CD4-positive, alpha-beta T cell treated with Interferon alpha-2 for 1 hour (primary cell): ENCODE measurements around the gene PIK3R2.
"Not testable (repeated sequence)": the region's sequence is repeated elsewhere in the genome, so short reads cannot be mapped to it uniquely, and the experiment has no call there.

ENCODE experiments used
- DNase-seq, 2 donors: peaks; one replicate each; pipeline ENCODE4 v3.0.0-alpha.2; 2020 to 2022

PIK3R2 gene

DNA sequence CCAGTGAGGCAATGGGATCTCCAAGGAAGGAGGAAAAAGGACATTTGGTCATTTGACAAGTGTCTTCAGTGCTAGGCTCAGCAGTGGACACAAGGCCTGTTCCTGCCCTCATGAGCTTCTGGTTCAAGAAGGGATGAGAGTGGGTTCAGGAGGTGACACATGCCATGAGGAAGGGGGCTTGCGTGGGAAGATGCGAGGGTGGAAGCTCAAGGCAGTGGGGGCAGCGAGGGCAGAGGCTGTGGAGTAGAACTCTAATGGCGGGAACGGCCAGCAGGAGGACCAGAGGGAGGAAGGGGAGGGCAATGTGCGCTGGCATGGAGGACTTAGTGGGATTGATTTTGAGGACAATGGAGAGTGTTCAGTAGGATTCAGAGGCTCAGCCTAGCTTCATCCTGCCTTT lies 3.3 kb downstream of the PIK3R2 start:
- no peak for DNase-seq

DNA sequence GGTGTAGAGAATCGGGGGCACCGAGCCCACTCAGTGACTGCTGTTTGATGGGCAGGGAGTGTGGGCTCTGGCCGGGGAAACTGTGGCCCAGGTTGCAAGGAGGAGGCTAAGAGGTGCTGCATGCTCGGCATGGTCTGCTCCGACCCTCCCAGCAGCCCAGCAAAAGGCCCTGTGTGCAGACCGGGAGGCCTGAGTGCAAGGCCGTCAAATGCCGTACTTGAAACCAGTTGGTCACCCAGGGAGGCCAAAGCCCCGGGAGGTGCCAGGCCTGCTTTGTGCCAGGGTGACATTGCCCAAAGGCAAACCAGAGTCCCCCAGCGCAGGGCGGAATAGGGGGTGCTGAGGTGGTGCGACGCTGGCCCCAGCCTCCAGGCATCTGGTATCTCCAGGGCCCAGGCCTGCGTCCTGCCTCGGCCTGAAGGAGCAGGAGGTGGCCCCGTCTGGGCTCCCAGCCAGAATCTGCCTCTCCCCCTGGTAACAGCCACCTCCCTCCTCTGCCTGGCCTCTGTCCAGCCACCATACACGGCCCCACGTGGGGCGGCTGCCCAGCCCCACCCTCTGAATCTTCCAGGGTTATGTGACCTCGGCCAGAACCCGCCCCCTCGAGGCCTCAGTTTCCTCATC lies 4.0 kb downstream of the PIK3R2 start:
- no peak for DNase-seq

DNA sequence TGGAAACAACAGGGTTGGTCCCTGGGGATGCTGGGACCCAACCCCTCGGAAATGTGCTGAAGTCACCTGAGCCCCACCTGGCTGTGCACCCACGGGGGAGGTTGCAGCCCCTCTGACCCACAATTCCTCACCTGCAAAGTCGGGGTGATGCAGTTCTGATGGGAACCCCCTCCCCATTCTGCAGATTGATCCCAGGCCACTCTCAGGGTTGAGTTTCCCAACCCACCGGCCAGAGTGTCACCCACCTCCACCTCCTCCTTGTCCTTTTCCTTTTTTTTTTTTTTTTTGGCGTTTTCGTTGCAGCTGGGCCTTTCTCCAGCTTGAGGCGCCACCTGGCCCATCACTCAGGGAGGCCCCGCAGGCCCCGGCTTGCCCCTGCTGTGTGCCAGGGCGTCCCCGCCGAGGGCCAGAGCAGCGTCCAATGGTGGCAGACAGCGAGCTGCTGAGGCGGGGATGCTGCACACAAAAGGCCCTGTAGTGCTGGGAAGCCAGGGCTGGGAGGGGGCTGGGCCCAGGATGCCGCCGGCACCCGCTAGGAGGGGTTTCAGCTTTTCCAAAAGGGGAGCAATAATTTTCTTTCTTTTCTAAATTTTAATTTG lies 4.6 kb downstream of the PIK3R2 start:
- DNase-seq = no peak

DNA sequence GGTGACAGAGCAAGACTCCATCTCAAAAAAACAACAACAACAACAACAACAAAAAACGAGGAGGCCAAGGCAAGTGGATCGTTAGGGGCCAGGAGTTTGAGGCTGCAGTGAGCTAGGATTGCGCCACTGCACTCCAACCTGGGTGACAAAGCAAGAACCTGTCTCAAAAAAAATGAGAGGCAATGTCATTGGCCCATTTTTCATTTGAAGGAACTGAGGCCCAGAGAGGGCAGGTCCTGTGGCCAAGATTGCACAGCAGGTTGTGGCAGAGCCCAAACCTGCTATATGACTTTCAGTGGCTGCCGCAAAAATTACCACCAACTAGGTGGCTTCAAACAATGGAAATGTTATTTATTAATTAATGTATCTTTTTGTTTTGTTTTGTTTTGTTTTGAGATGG lies 5.5 kb downstream of the PIK3R2 start:
- no peak for DNase-seq

DNA sequence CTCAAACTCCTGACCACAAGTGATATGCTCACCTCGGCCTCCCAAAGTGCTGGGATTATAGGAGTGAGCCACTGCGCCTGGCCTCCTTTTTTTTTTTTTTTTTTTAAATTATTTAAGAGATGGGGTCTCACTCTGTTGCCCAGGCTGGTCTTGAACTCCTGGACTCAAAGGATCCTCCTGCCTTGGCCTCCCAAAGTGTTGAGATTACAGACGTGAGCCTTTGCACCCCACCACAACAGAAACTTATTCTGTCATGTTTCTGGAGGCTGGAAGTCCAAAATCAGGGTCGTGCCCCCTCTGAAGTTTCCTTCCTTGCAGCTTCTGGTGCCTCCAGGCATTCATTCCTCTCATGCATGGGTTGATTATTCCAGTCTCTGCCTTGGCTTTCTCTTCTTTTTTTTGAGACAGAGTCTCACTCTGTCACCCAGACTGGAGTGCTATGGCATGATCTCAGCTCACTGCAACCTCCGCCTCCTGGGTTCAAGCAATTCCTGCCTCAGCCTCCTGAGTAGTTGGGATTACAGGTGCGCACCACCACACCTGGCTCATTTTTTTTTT lies 6.2 kb downstream of the PIK3R2 start:
- not testable (repeated sequence) for DNase-seq

DNA sequence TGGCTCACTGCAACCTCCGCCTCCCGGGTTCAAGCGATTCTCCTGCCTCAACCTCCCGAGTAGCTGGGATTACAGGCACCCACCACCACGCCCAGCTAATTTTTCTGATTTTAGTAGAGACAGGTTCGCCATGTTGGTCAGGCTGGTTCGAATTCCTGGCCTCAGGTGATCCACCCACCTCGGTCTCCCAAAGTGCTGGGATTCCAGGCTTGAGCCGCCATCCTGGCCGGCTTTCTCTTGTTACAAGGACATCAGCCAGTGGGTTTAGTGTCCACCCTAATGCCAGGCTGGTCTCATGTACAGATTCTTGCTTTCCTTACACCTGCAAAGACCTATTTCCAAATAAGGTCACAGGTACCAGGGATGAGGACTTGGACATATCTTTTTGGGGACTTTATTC lies 6.8 kb downstream of the PIK3R2 start:
- DNase-seq = no peak

DNA sequence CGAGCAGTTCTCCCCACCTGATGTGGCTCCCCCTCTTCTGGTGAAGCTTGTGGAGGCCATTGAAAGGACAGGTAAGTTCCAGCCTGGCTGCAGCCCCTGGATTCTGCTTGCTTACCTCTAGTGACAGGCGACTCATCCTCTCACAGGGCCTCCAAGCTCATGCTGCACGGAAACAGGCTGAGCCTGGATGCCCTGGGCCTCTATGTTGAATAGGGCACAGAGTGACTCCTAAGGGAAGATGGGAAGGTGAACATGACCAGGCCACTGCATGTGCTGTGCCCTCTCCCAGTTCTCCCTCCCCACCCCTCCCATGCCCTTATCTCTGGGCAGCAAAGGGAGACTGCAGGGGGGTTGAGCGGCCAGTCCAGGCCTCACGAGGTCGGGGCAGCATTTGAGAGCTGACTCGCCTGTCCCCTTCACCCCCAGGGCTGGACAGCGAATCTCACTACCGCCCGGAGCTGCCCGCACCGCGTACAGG lies 7.6 kb downstream of the PIK3R2 start:
- DNase-seq = no peak

DNA sequence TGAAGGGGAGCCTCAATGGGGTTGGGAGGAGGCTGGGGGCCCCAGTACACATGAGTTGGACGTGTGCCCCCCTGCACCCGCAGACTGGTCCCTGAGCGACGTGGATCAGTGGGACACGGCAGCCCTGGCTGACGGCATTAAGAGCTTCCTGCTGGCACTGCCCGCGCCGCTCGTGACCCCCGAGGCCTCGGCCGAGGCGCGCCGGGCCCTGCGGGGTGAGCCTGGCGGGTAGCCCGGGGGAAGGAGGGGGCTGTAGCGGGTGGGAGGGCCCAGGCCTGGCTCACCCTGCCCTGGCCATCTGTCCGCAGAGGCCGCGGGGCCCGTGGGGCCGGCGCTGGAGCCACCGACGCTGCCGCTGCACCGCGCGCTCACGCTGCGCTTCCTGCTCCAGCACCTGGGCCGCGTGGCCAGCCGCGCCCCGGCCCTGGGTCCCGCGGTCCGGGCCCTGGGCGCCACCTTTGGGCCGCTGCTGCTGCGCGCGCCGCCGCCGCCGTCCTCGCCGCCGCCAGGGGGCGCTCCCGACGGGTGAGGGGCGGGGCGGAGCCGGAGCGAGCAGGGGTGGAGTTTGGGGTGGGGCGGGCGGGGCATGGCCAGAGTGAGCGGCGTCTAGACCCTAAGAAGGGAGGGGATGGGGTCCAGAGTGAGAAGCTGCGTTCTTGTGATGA lies 8.1 kb downstream of the PIK3R2 start:
- peak; percentile 74 to 88 for DNase-seq

DNA sequence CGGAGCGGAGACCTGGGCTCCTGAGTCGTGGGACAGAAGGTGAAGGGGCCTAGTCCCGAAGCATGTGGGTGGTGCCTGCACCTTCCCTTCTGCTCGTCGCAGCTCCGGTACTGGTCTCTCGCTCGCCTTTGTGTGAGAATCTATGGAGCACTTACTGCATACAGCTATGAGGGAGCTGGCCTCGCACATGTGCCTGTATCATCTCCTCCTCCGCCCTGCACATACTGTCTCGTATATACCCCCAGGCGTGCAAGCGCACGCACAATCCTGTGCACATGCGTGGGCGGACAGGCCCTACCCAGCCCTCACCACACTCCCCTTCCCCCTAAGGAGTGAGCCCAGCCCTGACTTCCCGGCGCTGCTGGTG lies 8.7 kb downstream of the PIK3R2 start:
- no peak for DNase-seq

DNA sequence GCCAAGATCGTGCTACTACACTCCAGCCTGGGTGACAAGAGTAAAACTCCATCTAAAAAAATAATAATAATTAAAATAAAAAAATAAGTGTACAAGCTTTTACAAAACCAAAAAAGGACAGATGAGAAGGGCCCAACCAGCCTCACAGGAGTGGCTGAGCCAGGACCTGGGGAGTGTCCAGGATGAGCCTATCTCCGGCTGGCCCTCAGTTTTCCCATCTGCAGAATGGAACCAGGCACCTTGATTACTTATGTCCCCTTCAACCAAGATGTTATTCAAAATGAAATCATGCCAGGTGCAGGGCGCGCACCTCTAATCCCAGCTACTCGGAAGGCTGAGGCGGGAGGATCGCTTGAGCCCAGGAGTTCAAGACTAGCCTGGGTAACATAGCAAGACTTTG lies 11.1 kb downstream of the PIK3R2 start:
- no peak for DNase-seq

DNA sequence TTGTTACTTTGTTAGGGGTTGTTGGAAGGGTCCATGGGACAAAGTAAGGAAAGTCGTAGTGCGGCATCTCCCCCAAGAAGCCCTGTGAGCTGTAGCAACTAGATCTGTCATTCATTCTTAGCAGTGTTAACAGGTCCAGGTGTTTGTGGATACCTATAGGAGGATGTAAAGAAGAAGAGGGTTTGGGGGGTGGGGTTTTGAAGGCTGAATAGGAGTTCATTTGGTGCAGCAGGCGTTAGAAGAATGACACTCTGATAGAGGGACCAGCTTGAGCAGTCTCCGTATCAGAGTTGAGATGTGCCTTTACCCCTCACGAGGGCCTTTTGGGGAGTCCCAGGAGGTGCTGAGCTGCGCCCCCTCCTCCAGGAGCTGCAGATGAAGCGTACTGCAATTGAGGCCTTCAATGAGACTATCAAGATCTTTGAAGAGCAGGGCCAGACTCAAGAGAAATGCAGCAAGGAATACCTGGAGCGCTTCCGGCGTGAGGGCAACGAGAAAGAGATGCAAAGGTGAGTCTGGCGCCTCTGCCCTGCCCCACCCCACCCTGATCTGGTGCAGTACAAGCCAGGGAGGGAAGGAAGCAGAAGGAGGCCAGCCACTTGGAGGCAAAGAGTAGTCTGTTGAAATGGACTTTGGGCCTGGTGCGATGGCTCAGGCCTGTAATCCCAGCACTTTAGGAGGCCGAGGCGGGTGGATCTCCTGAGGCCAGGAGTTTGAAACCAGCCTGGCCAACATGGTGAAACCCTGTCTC lies 13.0 kb downstream of the PIK3R2 start:
- DNase-seq = no peak

DNA sequence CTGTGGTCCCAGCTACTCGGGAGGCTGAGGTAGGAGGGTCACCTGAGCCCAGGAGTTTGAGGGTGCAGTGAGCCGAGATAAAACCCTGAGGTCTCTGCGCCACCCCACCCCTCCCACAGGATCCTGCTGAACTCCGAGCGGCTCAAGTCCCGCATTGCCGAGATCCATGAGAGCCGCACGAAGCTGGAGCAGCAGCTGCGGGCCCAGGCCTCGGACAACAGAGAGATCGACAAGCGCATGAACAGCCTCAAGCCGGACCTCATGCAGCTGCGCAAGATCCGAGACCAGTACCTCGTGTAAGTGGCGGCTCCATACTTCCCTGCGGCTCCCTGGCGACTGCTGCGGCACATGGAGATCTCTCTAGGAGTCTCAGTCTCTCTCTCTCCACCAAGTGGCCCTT lies 14.0 kb downstream of the PIK3R2 start:
- DNase-seq = no peak

DNA sequence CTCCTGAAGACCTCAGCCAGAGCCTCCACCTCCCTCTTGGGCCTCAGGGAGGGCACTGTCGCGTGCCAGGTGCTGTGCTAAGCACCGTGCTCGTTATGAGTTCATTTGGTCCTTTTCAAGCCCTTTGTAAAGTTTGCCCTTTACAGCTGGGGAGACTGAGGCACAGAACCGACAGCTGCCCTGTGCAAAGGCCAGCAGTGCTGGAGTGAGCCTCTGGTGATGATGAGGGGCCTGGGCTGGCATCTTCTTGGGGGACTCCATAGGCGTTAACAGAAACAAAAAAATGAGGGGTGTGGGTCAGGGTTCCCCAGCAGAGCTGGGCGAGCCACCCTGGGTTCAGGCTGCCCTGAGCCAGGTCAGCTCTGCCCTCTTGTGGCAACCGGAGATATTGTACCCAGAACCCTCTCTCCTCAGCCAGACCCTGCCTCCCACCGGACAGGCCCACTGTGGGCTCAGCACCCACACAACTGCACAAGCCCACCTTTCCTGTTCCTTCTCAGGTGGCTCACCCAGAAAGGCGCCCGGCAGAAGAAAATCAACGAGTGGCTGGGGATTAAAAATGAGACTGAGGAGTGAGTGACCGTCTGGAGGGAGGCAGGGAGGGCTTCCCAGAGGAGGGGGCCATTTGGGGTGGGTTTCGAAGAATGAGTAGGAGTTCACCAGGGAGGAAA lies 15.1 kb downstream of the PIK3R2 start:
- peak; percentile 68 to 72 for DNase-seq

DNA sequence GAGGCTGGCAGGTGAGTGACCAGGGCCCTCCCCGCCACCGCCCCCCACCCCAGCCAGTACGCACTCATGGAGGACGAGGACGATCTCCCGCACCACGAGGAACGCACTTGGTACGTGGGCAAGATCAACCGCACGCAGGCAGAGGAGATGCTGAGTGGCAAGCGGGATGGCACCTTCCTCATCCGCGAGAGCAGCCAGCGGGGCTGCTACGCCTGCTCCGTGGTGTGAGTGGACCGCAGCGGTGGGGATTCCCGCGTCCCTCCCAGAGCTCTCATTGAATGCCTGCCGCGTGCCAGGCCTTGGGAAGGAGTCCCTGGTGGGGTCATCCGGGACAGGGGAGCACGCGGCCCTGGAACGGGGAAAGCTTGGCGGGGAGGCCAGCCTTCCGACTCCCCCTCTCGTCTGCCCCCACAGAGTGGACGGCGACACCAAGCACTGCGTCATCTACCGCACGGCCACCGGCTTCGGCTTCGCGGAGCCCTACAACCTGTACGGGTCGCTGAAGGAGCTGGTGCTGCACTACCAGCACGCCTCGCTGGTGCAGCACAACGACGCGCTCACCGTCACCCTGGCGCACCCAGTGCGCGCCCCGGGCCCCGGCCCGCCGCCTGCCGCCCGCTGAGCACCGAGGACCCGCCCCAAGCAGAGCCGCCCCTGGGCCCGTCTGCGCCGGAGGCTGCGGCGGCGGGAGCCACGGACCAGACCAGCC lies 15.9 kb downstream of the PIK3R2 start:
- no peak for DNase-seq

DNA sequence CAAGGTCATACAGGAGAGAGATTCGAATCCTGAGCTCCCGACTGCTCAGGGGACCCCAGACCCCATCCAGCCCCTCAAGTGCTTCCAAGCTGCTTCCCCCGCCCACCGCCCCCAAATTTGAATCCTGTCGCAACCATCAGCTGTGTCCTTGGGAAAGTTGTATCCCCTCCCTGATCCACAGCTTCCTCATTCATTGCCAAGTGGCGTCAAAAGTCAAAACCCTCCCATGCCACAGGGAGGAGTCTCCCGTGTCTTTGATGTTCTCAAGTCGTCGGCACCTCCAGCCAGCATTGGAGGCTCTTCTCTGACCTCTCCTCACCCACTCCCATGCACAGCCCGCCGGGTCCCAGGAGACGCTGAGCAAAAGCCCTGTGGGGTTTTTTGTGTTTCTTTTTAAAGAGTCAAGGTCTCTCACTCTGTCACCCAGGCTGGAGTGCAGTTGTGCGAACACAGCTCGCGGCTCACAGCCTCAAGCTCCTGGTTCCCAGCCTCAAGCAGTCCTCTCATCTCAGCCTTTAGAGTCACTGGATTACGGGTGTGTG lies 17.8 kb downstream of the PIK3R2 start:
- peak in 1 of 2 donors; percentile 60 for DNase-seq

DNA sequence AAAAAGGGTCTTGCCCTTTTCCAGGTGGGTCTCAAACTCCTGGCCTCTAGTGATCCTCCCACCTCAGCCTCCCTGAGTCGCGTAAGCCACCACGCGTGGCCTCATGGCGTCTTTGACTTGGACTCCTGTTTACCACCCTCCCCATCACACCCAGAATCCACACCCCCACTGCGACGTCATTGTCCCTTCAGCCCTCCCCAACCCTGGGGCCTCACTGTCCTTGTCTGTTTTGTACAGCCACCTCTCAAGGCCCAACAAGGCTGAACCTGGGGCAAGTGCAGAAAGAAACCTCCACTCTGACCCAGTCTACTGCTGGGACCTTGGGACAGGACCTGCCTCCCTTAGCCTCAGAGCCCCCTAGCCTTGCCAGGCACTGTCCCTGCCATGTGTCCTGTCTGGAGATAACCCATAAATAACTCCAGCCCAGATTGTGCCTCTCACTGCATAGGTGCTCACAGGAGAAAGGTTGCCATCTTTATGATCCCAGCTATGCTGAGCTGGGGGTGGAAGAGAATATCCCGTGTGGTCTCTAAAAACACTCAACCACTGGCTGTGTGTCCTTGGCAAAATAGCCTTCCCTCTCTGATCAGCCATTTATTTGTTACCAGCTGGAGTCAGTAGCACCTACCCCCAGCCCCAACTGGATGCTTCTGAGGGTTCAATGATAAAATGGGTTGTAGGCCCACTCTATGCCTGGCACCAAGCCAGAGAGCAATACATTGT lies 18.8 kb downstream of the PIK3R2 start:
- DNase-seq = peak in 1 of 2 donors; percentile 33

DNA sequence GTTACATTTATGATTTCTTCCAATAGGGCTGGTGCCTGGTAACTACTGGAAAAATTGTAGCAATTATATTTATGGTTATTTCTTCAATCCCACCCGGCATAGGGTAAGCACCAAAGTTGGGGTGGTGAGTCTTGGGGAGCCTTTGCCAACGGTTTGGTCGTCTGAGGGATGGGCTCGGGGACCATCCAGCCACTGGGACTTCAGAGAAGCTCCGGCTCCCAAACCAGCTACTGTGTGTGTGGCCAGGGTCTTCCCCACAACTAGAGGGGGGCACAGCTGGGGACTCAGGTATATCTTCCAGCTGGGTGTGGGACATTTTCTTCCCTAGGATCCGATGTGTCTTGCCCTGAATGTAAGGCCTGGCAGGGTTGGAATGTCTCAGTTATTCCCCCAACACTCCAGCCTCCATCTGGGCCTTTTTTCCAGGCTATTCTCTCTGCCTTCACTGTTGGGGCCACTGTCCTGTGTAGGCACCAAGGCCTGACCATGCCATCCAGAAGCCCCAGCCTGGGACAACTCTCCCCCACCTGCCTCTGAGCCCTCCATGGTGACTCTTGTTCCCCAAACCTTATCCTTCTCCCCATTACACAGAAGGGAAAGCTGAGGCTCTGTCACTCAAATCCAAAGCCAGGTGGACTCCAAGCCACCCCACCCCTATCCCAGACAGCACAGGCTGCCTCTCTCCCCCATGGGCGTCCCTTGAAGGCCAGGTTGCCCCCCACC lies 19.5 kb downstream of the PIK3R2 start:
- DNase-seq = no peak

DNA sequence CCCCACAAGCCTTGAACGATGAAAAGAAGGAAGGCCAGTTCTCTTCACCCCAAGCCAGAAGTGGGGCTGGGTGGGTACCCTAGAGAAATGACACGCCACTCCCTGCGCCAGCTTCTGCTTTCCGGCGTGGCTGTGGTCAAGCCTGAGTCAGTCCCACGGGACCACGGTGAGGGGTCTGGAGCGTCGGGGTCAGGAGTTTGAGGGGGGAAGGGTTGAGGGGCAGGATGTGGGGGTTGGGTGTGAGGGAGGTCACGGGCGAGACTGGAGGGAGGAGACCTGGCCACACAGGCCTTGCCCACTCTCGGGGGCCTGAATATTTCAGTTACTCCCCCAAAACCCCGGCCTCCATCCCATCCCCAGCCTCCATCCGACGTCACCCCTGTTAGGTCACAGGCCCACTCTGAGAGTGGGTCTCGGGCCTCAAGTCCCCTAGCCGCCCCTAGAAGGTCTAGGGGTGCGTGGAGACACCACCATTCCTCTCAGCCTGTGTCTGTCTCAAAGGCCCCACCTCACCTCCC lies 20.1 kb downstream of the PIK3R2 start:
- peak; percentile 31 to 83 for DNase-seq

DNA sequence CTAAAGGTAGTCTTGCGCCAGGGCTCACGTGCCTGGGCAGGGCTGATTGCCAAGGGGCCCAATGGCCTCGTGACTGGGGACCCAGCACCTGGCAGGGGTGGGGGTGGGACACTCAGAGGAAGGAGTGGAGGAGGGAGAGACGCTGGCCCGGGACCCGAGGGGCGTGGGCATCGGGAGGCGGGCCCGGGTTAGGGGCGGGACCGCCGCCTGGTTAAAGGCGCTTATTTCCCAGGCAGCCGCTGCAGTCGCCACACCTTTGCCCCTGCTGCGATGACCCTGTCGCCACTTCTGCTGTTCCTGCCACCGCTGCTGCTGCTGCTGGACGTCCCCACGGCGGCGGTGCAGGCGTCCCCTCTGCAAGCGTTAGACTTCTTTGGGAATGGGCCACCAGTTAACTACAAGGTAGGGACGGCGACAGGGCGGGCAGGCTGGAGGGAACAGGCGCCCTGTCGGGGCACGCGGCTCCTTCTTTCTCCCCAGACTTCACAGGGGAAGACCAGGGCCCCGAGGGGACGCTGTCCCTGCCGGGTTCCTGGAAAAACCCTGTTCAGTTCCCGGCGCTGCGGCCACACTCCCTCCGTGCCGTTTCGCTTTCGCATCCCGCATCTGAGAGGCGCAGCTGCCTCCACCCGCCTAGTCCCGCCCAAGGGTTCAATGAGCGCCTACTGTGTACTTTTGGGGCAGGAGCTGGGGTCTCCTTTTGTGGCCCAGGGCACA lies 20.8 kb downstream of the PIK3R2 start, which contains the start of gene IFI30:
TSS of gene IFI30 (plus strand) at position 242 of the 717 bp plus-strand sequence. CDS start at position 271, 29 bp downstream.
- peak; percentile 72 to 89 for DNase-seq
